ENCODE data around the gene PLXDC2. TPM values are rescaled to one million over a fixed set of nuclear protein-coding genes. Genes with fewer than 3 reads are reported as not detected.

Gene PLXDC2
- total RNA-seq, 1 experiment from 2014 or later, result 38.7 TPM

DNA sequence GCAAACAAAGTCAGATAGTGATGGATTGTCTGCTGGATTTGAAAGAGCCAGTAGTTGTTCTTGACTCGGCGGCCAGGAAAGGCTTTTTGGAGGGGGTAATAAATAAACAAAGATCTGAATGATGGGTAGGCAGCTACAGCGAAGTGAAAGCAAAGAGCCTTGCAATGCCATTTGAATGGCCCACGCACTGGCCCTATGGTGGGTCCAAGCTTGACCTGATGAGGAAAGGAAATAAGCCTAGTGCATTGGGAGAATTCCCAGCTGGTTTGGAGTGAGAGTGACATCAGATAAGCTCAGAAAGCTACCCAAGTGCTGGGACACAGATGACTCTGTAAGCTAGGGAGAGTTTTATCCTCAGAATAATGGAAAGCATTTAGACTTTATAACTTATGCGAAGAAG, 365.2 kb downstream of the PLXDC2 start:
- H3K4me1 Mint-ChIP-seq, result peaks cover 22 to 23% of the 10 kb centered on the region in 2 experiments
- no peak overlapping the region for H3K18ac ChIP-seq (ENCODE audit: insufficient read length, low read depth, low read length)
- no peak overlapping the region for H3T11ph ChIP-seq (ENCODE audit: low read length)
- H3K36me3 Mint-ChIP-seq (ENCODE audit: insufficient read depth in 1 of 3, low read depth in 3 of 3), result peaks cover 1 to 5% (median 4%) of the 10 kb centered on the region in 3 experiments; a peak in 5 of 7 replicates
- H2AK5ac ChIP-seq (ENCODE audit: insufficient read length, low read length), result no peak overlapping the region
- H2BK20ac ChIP-seq (ENCODE audit: low read depth, low read length, poor library complexity, severe bottlenecking), result no peak overlapping the region
- peak overlapping the region in 2 of 3 experiments; percentile 1 to 16; a peak in 2 of 7 replicates for H3K27ac Mint-ChIP-seq
- no peak overlapping the region for H3K4ac ChIP-seq (ENCODE audit: low read depth, low read length)
- no peaks in the 10 kb centered on the region for H3K9me3 ChIP-seq (ENCODE audit: control insufficient read depth, low read depth, low read length)
- DNase-seq, result no peak
- TF ChIP-seq, protein P1, sequence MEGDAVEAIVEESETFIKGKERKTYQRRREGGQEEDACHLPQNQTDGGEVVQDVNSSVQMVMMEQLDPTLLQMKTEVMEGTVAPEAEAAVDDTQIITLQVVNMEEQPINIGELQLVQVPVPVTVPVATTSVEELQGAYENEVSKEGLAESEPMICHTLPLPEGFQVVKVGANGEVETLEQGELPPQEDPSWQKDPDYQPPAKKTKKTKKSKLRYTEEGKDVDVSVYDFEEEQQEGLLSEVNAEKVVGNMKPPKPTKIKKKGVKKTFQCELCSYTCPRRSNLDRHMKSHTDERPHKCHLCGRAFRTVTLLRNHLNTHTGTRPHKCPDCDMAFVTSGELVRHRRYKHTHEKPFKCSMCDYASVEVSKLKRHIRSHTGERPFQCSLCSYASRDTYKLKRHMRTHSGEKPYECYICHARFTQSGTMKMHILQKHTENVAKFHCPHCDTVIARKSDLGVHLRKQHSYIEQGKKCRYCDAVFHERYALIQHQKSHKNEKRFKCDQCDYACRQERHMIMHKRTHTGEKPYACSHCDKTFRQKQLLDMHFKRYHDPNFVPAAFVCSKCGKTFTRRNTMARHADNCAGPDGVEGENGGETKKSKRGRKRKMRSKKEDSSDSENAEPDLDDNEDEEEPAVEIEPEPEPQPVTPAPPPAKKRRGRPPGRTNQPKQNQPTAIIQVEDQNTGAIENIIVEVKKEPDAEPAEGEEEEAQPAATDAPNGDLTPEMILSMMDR (conservative IDR thresholded peaks at IDR 0.05), result no peak
- no peak overlapping the region for H3K56ac ChIP-seq (ENCODE audit: insufficient read length, low read depth, low read length)
- no peak overlapping the region for H2AFZ ChIP-seq (ENCODE audit: low read length)
- H2BK120ac ChIP-seq (ENCODE audit: low read depth, low read length, poor library complexity, severe bottlenecking), result no peak overlapping the region
- H4K20me1 ChIP-seq (ENCODE audit: control insufficient read depth, insufficient read depth, insufficient read length), result no peaks in the 10 kb centered on the region
- no peak overlapping the region for H2BK12ac ChIP-seq (ENCODE audit: insufficient read length, low read depth, low read length)
- no peak overlapping the region for H2BK5ac ChIP-seq (ENCODE audit: insufficient read length, low read length)
- no peaks in the 10 kb centered on the region for H3K79me2 ChIP-seq (ENCODE audit: insufficient read depth, low read length)
- H4K8ac ChIP-seq (replicated peaks; ENCODE audit: insufficient read length, low read depth, low read length), result no peak overlapping the region
- peaks cover 0 to under 1% of the 10 kb centered on the region in 2 experiments; a peak in 3 of 5 replicates for H3K9me3 Mint-ChIP-seq
- H3K4me3 Mint-ChIP-seq, result no peak overlapping the region
- H3K27me3 ChIP-seq (ENCODE audit: insufficient read depth, low read length), result no peaks in the 10 kb centered on the region
- H4K5ac ChIP-seq (ENCODE audit: insufficient read length, low read depth, low read length), result no peak overlapping the region
- H3K14ac ChIP-seq (ENCODE audit: insufficient read depth, low read length), result no peak overlapping the region
- no peak overlapping the region for H3K9ac ChIP-seq (ENCODE audit: extremely low read depth, insufficient read length, low read length)
- no peak overlapping the region for H3K23ac ChIP-seq (ENCODE audit: insufficient read length, low read depth, low read length)
- H3K23me2 ChIP-seq (ENCODE audit: insufficient read length, low read depth, low read length, poor library complexity, severe bottlenecking), result no peaks in the 10 kb centered on the region
- no peaks in the 10 kb centered on the region; the same call in 1 of the 2 replicates for H3K4me1 ChIP-seq (ENCODE audit: insufficient read depth, low read length)
- no peaks in the 10 kb centered on the region for H3K79me1 ChIP-seq (ENCODE audit: insufficient read depth, low read depth, low read length, poor library complexity, severe bottlenecking)
- no CpG with 5 or more reads among the region's 5 CpGs for WGBS (ENCODE audit: extremely low coverage, insufficient read length, low lambda C conversion rate)
- H3K27ac ChIP-seq (ENCODE audit: insufficient read length, low read depth, low read length), result no peak overlapping the region
- H2BK15ac ChIP-seq (ENCODE audit: low read depth, low read length), result no peak overlapping the region
- no peak overlapping the region for H3K4me2 ChIP-seq (ENCODE audit: insufficient read depth, insufficient read length, low read length)
- no peaks in the 10 kb centered on the region for H3K27me3 Mint-ChIP-seq (ENCODE audit: low read depth)
- no peak overlapping the region for H4K91ac ChIP-seq (ENCODE audit: insufficient read length, low read depth, low read length)

All from H9 (cell line).